Spleen (tissue), 7 donors: Measurements from ENCODE around the gene SLC2A4.

Experiments
- POLR2A ChIP-seq, 3 donors: fragments of 450-650 bp; IDR thresholded peaks; one replicate each; pipeline ENCODE4 v1.5.1; 2017; ENCODE audit warnings: antibody characterized with exemption in 3 of 3, mild to moderate bottlenecking in 1 of 3
- TF ChIP-seq, protein P1 (sequence below), 11 experiments: fragments of 200-600 bp in 7 of 11; fragments of 450-650 bp in 4 of 11; sonication (generic) in 4 of 11; IDR thresholded peaks in 8 of 11; conservative IDR thresholded peaks in 3 of 11; 1 replicate in 7 of 11; 2 replicates in 4 of 11; pipeline versions ENCODE4 v1.4.0 to v1.8.0; 2016 to 2021; ENCODE audit warnings: antibody characterized with exemption in 11 of 11, inconsistent platforms in 4 of 11, mild to moderate bottlenecking in 1 of 11
- donor health status: DM: no; HTN: no; CAD: no; lungs with moderate emphysema.
- donor health status: DM: no; HTN: no; CAD: no.
- donor health status: DM: no; HTN: no; CAD: no.

DNA sequence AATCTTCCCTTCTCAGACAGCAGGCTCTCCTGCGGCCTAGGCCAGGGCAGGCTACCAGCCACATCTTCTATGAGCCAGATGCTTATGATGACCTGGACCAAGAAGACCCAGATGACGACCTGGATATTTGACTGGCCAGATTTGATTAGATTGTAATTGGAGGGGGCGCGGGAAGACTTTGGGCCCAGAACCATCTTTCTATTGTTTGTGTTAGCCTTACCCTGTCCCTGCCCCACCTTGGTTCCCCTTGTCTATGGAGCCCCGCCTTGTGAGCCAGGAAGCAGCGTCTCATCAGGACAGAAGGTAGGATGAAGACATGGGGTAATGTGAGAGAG lies 22.0 kb upstream of the SLC2A4 start:
- TF ChIP-seq, protein P1, sequence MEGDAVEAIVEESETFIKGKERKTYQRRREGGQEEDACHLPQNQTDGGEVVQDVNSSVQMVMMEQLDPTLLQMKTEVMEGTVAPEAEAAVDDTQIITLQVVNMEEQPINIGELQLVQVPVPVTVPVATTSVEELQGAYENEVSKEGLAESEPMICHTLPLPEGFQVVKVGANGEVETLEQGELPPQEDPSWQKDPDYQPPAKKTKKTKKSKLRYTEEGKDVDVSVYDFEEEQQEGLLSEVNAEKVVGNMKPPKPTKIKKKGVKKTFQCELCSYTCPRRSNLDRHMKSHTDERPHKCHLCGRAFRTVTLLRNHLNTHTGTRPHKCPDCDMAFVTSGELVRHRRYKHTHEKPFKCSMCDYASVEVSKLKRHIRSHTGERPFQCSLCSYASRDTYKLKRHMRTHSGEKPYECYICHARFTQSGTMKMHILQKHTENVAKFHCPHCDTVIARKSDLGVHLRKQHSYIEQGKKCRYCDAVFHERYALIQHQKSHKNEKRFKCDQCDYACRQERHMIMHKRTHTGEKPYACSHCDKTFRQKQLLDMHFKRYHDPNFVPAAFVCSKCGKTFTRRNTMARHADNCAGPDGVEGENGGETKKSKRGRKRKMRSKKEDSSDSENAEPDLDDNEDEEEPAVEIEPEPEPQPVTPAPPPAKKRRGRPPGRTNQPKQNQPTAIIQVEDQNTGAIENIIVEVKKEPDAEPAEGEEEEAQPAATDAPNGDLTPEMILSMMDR (IDR thresholded peaks at IDR 0.05 in 8 of 11, conservative IDR thresholded peaks at IDR 0.05 in 3 of 11) = no peak
- TF ChIP-seq POLR2A (IDR thresholded peaks at IDR 0.05) = no peak
